ENCODE results near the gene EXOC2. TPM values are rescaled to one million over a fixed set of nuclear protein-coding genes. Genes with fewer than 3 reads are reported as not detected.

Gene EXOC2
- total and polyA plus RNA-seq, 5 donors from 2014 or later = 33.1 to 43.6 (median 38.9) TPM

DNA sequence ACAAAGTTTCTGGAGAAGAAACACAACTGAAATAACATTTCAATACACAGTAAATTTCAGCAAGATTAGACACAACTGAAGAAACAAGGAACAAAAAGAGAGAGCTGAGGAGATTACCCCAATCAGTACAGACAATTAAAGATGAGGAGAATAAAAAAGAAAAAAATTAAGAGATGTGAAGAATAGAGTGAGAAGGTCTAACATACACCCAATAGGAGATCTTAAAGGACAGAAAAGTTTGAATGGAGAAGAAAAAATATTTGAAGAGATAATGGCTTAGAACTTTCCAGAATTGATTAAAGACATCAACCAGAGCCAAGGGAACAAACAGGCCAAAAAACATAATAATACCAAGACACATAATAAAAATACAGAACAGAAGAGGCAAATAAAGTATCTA, 152.4 kb downstream of the EXOC2 start:
- Mint-ChIP-seq H3K4me1 (peaks cover 0 to 19% (median 2%) of the 10 kb centered on the region in 4 donors), H3K27ac (peak overlapping the region in 1 of 3 donors; percentile 46), H3K27me3 (no peaks in the 10 kb centered on the region), H3K36me3 (peaks cover 62% of the 10 kb centered on the region), H3K9me3 (peaks cover 0 to 7% (median 2%) of the 10 kb centered on the region in 7 donors), H3K4me3 (no peak overlapping the region)
- H3K27me3 ChIP-seq (ENCODE audit: control insufficient read depth, insufficient read depth, low read length) = no peaks in the 10 kb centered on the region
- DNase-seq (no peak), ATAC-seq (ENCODE audit: low read depth in 2 of 2) (no peak)
- no peak overlapping the region for H3K27ac ChIP-seq (ENCODE audit: insufficient read depth, low read length, poor library complexity, severe bottlenecking)
- peaks cover 65% of the 10 kb centered on the region for H3K36me3 ChIP-seq (ENCODE audit: control insufficient read depth, insufficient read depth, low read length)
- H3K4me3 ChIP-seq (ENCODE audit: low read depth, low read length) = no peak overlapping the region
- H3K4me1 ChIP-seq (ENCODE audit: control insufficient read depth, insufficient read depth, low read length, poor library complexity, severe bottlenecking) = no peaks in the 10 kb centered on the region
- peaks cover 0 to 3% of the 10 kb centered on the region in 2 experiments for H3K9me3 ChIP-seq (ENCODE audit: control insufficient read depth in 2 of 2, low read length in 2 of 2)

DNA sequence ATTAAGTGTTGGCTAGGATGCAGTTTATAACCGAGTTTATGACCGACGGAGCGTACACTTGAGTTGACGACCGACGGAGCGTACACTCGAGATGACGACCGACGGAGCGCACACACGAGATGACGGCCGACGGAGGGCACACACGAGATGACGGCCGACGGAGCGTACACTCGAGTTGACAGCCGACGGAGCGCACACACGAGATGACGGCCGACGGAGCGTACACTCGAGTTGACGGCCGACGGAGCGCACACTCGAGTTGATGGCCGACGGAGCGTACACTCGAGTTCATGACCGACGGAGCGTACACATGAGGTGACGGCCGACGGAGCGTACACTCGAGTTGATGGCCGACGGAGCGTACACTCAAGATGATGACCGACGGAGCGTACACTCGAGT, 155.8 kb downstream of the EXOC2 start:
- Mint-ChIP-seq H3K27ac (no peak overlapping the region), H3K9me3 (peaks cover 0 to 7% (median 2%) of the 10 kb centered on the region in 7 donors), H3K4me1 (peaks cover 0 to 18% (median 2%) of the 10 kb centered on the region in 4 donors), H3K36me3 (peaks cover 39% of the 10 kb centered on the region), H3K4me3 (no peak overlapping the region), H3K27me3 (no peaks in the 10 kb centered on the region)
- H3K9me3 ChIP-seq (ENCODE audit: control insufficient read depth in 2 of 2, low read length in 2 of 2) = peaks cover 0 to 3% of the 10 kb centered on the region in 2 experiments
- ATAC-seq (ENCODE audit: low read depth in 2 of 2) = no peak
- H3K4me3 ChIP-seq (ENCODE audit: low read depth, low read length) = no peak overlapping the region
- H3K4me1 ChIP-seq (ENCODE audit: control insufficient read depth, insufficient read depth, low read length, poor library complexity, severe bottlenecking) = no peaks in the 10 kb centered on the region
- no peak overlapping the region for H3K27ac ChIP-seq (ENCODE audit: insufficient read depth, low read length, poor library complexity, severe bottlenecking)
- H3K36me3 ChIP-seq (ENCODE audit: control insufficient read depth, insufficient read depth, low read length) = peaks cover 52% of the 10 kb centered on the region
- H3K27me3 ChIP-seq (ENCODE audit: control insufficient read depth, insufficient read depth, low read length) = no peaks in the 10 kb centered on the region
- DNase-seq = no peak

DNA sequence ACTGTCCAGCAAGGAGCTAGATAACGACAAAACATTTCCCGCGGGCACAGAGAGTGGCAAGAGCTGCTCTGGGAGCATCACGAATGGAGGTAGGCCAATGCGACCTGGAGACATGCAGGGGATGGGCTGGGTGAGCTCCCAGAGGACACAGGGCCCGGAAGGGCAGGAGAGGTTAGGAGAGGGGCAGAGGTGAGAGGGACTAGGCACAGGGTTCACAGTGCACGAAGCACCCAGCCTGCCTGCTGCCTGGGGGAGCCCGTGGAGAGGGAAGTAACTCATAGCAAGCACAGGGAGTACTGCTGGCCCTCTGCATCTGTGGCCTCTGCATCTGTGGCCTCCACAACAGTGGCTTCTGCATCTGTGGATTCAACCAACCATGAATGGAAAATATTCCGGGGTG, 162.5 kb downstream of the EXOC2 start:
- Mint-ChIP-seq H3K4me3 (no peak overlapping the region), H3K9me3 (no peaks in the 10 kb centered on the region), H3K4me1 (peaks cover 7 to 22% (median 12%) of the 10 kb centered on the region in 4 donors), H3K36me3 (peaks cover 38% of the 10 kb centered on the region), H3K27ac (no peak overlapping the region), H3K27me3 (no peaks in the 10 kb centered on the region)
- Histone ChIP-seq H3K9me3 (ENCODE audit: control insufficient read depth in 2 of 2, low read length in 2 of 2) (no peaks in the 10 kb centered on the region), H3K27ac (ENCODE audit: insufficient read depth, low read length, poor library complexity, severe bottlenecking) (no peak overlapping the region), H3K27me3 (ENCODE audit: control insufficient read depth, insufficient read depth, low read length) (no peaks in the 10 kb centered on the region), H3K4me3 (ENCODE audit: low read depth, low read length) (no peak overlapping the region), H3K36me3 (ENCODE audit: control insufficient read depth, insufficient read depth, low read length) (peaks cover 27% of the 10 kb centered on the region), H3K4me1 (ENCODE audit: control insufficient read depth, insufficient read depth, low read length, poor library complexity, severe bottlenecking) (no peaks in the 10 kb centered on the region)
- DNase-seq (no peak), ATAC-seq (ENCODE audit: low read depth in 2 of 2) (no peak)

DNA sequence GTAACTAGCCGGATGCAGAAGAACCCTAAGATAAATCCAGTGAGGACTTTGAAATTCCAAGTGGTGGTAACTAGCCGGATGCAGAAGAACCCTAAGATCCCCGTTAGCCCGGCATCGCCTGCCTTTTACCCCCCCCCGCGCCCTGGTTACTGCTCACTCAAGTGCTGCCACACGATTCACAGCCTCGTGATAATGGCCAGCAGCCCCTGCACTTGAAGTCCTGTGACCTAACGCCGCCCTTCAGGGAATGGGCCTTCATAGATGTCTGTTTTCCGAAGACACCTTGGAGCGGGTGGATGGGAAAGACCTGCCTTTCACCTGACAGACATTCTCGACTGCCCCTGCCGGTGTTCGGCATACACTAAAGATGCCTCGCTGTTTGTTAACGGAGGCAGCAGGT, 163.9 kb downstream of the EXOC2 start:
- no peaks in the 10 kb centered on the region for H3K4me1 ChIP-seq (ENCODE audit: control insufficient read depth, insufficient read depth, low read length, poor library complexity, severe bottlenecking)
- H3K36me3 ChIP-seq (ENCODE audit: control insufficient read depth, insufficient read depth, low read length) = peaks cover 24% of the 10 kb centered on the region
- ATAC-seq (ENCODE audit: low read depth in 2 of 2) (no peak), DNase-seq (no peak)
- H3K27me3 Mint-ChIP-seq = no peaks in the 10 kb centered on the region
- no peak overlapping the region for H3K27ac ChIP-seq (ENCODE audit: insufficient read depth, low read length, poor library complexity, severe bottlenecking)
- no peaks in the 10 kb centered on the region for H3K9me3 Mint-ChIP-seq
- no peak overlapping the region for H3K4me3 Mint-ChIP-seq
- peaks cover 11 to 24% (median 18%) of the 10 kb centered on the region in 4 donors for H3K4me1 Mint-ChIP-seq
- no peak overlapping the region for H3K4me3 ChIP-seq (ENCODE audit: low read depth, low read length)
- no peaks in the 10 kb centered on the region for H3K9me3 ChIP-seq (ENCODE audit: control insufficient read depth in 2 of 2, low read length in 2 of 2)
- no peak overlapping the region for H3K27ac Mint-ChIP-seq
- H3K27me3 ChIP-seq (ENCODE audit: control insufficient read depth, insufficient read depth, low read length) = no peaks in the 10 kb centered on the region
- peaks cover 34% of the 10 kb centered on the region for H3K36me3 Mint-ChIP-seq

DNA sequence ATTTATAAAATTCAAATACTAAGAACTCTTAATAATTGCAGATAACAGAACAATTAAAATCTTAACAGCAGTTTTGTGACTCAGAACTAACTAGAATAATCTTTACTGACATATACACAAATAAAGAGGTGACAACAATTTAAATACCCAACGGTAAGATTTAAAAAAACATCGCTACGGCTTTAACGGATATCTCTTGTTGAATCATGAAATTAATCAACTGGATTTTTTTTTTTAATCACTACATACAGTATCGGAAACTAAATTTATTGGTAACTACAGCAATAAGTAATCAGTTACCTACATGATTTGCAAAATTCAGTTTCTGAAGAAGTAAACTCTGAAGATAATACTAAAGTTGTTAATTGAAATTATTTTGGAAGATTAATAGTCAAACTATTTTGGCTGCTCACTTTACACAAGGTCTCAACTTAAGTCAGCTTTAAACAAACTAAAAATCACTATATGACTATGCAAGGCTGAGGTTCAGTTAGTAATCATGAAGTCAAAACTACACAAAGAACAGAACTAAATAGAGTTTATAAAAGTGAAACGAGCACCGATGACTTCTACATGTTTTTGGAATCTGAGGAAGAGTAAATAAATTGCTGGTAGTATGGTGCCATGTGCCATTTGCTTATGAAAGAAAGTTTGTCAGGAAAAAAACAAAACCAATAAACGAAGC, 164.8 kb downstream of the EXOC2 start:
- H3K9me3 Mint-ChIP-seq = no peaks in the 10 kb centered on the region
- no peak overlapping the region for H3K27ac ChIP-seq (ENCODE audit: insufficient read depth, low read length, poor library complexity, severe bottlenecking)
- H3K36me3 Mint-ChIP-seq = peaks cover 34% of the 10 kb centered on the region
- DNase-seq (peak in 1 of 3 donors; percentile 34), ATAC-seq (ENCODE audit: low read depth in 2 of 2) (no peak)
- peak overlapping the region in 3 of 4 donors; percentile 17 to 25 (median 22) for H3K4me3 Mint-ChIP-seq
- H3K4me1 Mint-ChIP-seq = peaks cover 11 to 25% (median 18%) of the 10 kb centered on the region in 4 donors
- H3K4me3 ChIP-seq (ENCODE audit: low read depth, low read length) = peak overlapping the region; percentile 49
- no peaks in the 10 kb centered on the region for H3K4me1 ChIP-seq (ENCODE audit: control insufficient read depth, insufficient read depth, low read length, poor library complexity, severe bottlenecking)
- H3K27me3 Mint-ChIP-seq = no peaks in the 10 kb centered on the region
- peaks cover 21% of the 10 kb centered on the region for H3K36me3 ChIP-seq (ENCODE audit: control insufficient read depth, insufficient read depth, low read length)
- H3K27me3 ChIP-seq (ENCODE audit: control insufficient read depth, insufficient read depth, low read length) = no peaks in the 10 kb centered on the region
- peak overlapping the region; percentile 21 to 50 (median 32) for H3K27ac Mint-ChIP-seq
- H3K9me3 ChIP-seq (ENCODE audit: control insufficient read depth in 2 of 2, low read length in 2 of 2) = no peaks in the 10 kb centered on the region

DNA sequence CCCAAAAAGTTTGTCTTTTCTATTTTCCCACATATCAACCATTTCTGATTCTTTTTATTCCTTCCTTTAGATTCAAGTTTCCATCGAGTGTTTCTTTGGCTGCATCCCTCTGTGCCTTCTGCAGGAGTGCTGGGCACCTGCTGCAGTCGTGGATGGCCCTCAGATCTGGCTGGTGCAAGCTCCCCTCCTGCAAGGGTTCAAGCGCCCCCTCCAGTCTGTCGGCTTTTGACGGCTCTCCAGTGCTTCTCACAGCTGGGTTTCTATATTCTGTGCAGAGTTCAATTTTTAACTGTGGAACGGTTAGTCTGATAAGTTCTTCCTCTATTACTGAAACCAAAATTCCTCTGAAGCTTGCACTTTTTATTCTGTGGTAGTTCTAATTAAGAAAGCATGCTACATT, 168.1 kb downstream of the EXOC2 start:
- ATAC-seq (ENCODE audit: low read depth in 2 of 2) (peak in 1 of 2 donors; percentile 62), DNase-seq (peak in 2 of 3 donors; percentile 24 to 47)
- Histone ChIP-seq H3K27ac (ENCODE audit: insufficient read depth, low read length, poor library complexity, severe bottlenecking) (no peak overlapping the region), H3K36me3 (ENCODE audit: control insufficient read depth, insufficient read depth, low read length) (peaks cover 15% of the 10 kb centered on the region), H3K4me3 (ENCODE audit: low read depth, low read length) (no peak overlapping the region), H3K9me3 (ENCODE audit: control insufficient read depth in 2 of 2, low read length in 2 of 2) (no peaks in the 10 kb centered on the region), H3K4me1 (ENCODE audit: control insufficient read depth, insufficient read depth, low read length, poor library complexity, severe bottlenecking) (no peaks in the 10 kb centered on the region), H3K27me3 (ENCODE audit: control insufficient read depth, insufficient read depth, low read length) (no peaks in the 10 kb centered on the region)
- Mint-ChIP-seq H3K27me3 (no peaks in the 10 kb centered on the region), H3K4me1 (peaks cover 12 to 29% (median 19%) of the 10 kb centered on the region in 4 donors), H3K4me3 (no peak overlapping the region), H3K27ac (peak overlapping the region in 1 of 3 donors; percentile 88), H3K36me3 (peaks cover 25% of the 10 kb centered on the region), H3K9me3 (peaks cover 0 to 3% (median 0%) of the 10 kb centered on the region in 7 donors)

DNA sequence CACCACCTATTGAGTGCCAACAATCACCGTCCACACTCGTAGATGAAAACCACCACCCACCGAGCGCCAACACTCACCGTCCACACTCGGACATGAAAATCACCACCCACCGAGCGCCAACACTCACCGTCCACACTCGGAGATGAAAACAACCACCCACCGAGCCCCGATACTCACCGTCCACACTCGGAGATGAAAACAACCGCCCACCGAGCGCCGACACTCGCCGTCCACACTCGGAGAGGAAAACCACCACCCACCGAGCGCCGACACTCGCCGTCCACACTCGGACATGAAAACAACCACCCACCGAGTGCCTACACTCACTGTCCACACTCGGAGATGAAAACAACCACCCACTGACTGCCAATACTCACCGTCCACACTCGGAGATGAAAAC, 172.1 kb downstream of the EXOC2 start:
- Mint-ChIP-seq H3K27ac (peak overlapping the region; percentile 83 to 92 (median 91)), H3K4me1 (peaks cover 8 to 18% (median 16%) of the 10 kb centered on the region in 4 donors), H3K27me3 (no peaks in the 10 kb centered on the region), H3K36me3 (peaks cover 31% of the 10 kb centered on the region), H3K4me3 (no peak overlapping the region), H3K9me3 (peaks cover 0 to 9% (median 0%) of the 10 kb centered on the region in 7 donors)
- Histone ChIP-seq H3K36me3 (ENCODE audit: control insufficient read depth, insufficient read depth, low read length) (peaks cover 15% of the 10 kb centered on the region), H3K27ac (ENCODE audit: insufficient read depth, low read length, poor library complexity, severe bottlenecking) (no peak overlapping the region), H3K27me3 (ENCODE audit: control insufficient read depth, insufficient read depth, low read length) (no peaks in the 10 kb centered on the region), H3K4me1 (ENCODE audit: control insufficient read depth, insufficient read depth, low read length, poor library complexity, severe bottlenecking) (no peaks in the 10 kb centered on the region), H3K4me3 (ENCODE audit: low read depth, low read length) (no peak overlapping the region), H3K9me3 (ENCODE audit: control insufficient read depth in 2 of 2, low read length in 2 of 2) (no peaks in the 10 kb centered on the region)
- DNase-seq (no peak), ATAC-seq (ENCODE audit: low read depth in 2 of 2) (no peak)

DNA sequence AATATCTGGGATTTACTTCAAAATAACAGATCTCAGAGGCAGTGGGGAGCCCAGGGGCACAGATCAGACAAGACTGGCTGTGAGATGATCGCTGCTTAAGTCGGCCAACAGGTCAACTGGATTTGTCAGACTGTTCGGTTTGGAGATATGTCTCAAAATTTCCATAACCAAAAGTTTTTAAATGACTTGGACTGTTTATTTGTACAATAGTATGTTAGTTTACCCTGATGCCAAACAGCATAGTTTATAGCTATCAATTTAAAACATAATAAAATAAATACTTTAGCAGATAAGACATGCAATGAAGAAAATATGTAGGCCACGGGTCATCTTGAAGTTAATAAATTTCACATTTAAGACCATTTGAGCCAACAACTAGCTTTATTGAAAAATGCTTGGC, 174.7 kb downstream of the EXOC2 start:
- peaks cover 0 to 9% (median 0%) of the 10 kb centered on the region in 7 donors for H3K9me3 Mint-ChIP-seq
- H3K27ac Mint-ChIP-seq = no peak overlapping the region
- peaks cover 42% of the 10 kb centered on the region for H3K36me3 Mint-ChIP-seq
- Histone ChIP-seq H3K27me3 (ENCODE audit: control insufficient read depth, insufficient read depth, low read length) (no peaks in the 10 kb centered on the region), H3K36me3 (ENCODE audit: control insufficient read depth, insufficient read depth, low read length) (peaks cover 12% of the 10 kb centered on the region), H3K27ac (ENCODE audit: insufficient read depth, low read length, poor library complexity, severe bottlenecking) (no peak overlapping the region), H3K4me1 (ENCODE audit: control insufficient read depth, insufficient read depth, low read length, poor library complexity, severe bottlenecking) (peaks cover 6% of the 10 kb centered on the region), H3K4me3 (ENCODE audit: low read depth, low read length) (no peak overlapping the region), H3K9me3 (ENCODE audit: control insufficient read depth in 2 of 2, low read length in 2 of 2) (no peaks in the 10 kb centered on the region)
- no peak for ATAC-seq (ENCODE audit: low read depth in 2 of 2)
- H3K27me3 Mint-ChIP-seq = no peaks in the 10 kb centered on the region
- H3K4me1 Mint-ChIP-seq = peaks cover 9 to 26% (median 22%) of the 10 kb centered on the region in 4 donors
- no peak overlapping the region for H3K4me3 Mint-ChIP-seq
- DNase-seq = no peak
